ENCODE data around the gene ATP9A.

ATP9A gene

GRCh38 chr20:51729771-51730170 lies 38.4 kb downstream of the ATP9A start:
- no peak overlapping the region for H2AK5ac ChIP-seq (ENCODE audit: low read length)
- peaks cover 0 to 2% of the 10 kb centered on the region in 2 experiments for H3K36me3 ChIP-seq (ENCODE audit: control insufficient read depth in 1 of 2, insufficient read depth in 2 of 2, low read length in 2 of 2)
- no CpG with 5 or more reads among the region's 13 CpGs for WGBS (ENCODE audit: extremely low coverage, insufficient coverage, insufficient read length)
- H3K18ac ChIP-seq (ENCODE audit: low read length): no peak overlapping the region
- no peak overlapping the region for H3K23ac ChIP-seq (ENCODE audit: low read length)
- H3K79me2 ChIP-seq (ENCODE audit: control insufficient read depth, insufficient read depth, low read length, poor library complexity): no peaks in the 10 kb centered on the region
- no peak overlapping the region for H2BK12ac ChIP-seq (ENCODE audit: low read length)
- no peak overlapping the region for H4K8ac ChIP-seq (ENCODE audit: low read depth, low read length)
- no peaks in the 10 kb centered on the region for H3K27me3 ChIP-seq (ENCODE audit: insufficient read depth, low read length)
- no peaks in the 10 kb centered on the region for H3K79me1 ChIP-seq (ENCODE audit: low read length)
- DNase-seq: no peak
- no peak overlapping the region for H3K4me2 ChIP-seq (ENCODE audit: low read length)
- no peak overlapping the region for H4K91ac ChIP-seq (ENCODE audit: low read depth, low read length)
- H4K12ac ChIP-seq (ENCODE audit: low read depth, low read length): no peak overlapping the region
- no peak overlapping the region for H3K9ac ChIP-seq (ENCODE audit: low read length)
- peaks cover 2% of the 10 kb centered on the region for H3K9me3 ChIP-seq (ENCODE audit: insufficient read depth, low read depth, low read length)
- no peak overlapping the region for H3K27ac ChIP-seq (ENCODE audit: low read depth, low read length)
- H3K4ac ChIP-seq (ENCODE audit: low read depth, low read length): no peak overlapping the region
- H3K4me3 ChIP-seq (ENCODE audit: low read depth, low read length): no peak overlapping the region
- H3K14ac ChIP-seq (ENCODE audit: low read length): no peak overlapping the region
- no peaks in the 10 kb centered on the region for H3K4me1 ChIP-seq (ENCODE audit: control insufficient read depth in 1 of 2, insufficient read depth in 2 of 2, low read length in 2 of 2)
- H2BK120ac ChIP-seq (ENCODE audit: insufficient read depth, low read length, poor library complexity): no peak overlapping the region
- no peak overlapping the region for H2BK5ac ChIP-seq (ENCODE audit: low read depth, low read length, poor library complexity)
- no peak overlapping the region for H2AFZ ChIP-seq (ENCODE audit: insufficient read depth, low read length, poor library complexity)

- Histone ChIP-seq H3K79me1 (ENCODE audit: low read length) (no peaks in the 10 kb centered on the region), H2BK5ac (ENCODE audit: low read depth, low read length, poor library complexity) (no peak overlapping the region), H3K79me2 (ENCODE audit: control insufficient read depth, insufficient read depth, low read length, poor library complexity) (no peaks in the 10 kb centered on the region), H2BK12ac (ENCODE audit: low read length) (no peak overlapping the region), H4K91ac (ENCODE audit: low read depth, low read length) (no peak overlapping the region), H3K27me3 (ENCODE audit: insufficient read depth, low read length) (no peaks in the 10 kb centered on the region), H3K4me1 (ENCODE audit: control insufficient read depth in 1 of 2, insufficient read depth in 2 of 2, low read length in 2 of 2) (no peaks in the 10 kb centered on the region), H3K14ac (ENCODE audit: low read length) (no peak overlapping the region), H2AFZ (ENCODE audit: insufficient read depth, low read length, poor library complexity) (no peak overlapping the region), H3K9ac (ENCODE audit: low read length) (no peak overlapping the region), H2BK120ac (ENCODE audit: insufficient read depth, low read length, poor library complexity) (no peak overlapping the region), H3K18ac (ENCODE audit: low read length) (no peak overlapping the region), H3K23ac (ENCODE audit: low read length) (no peak overlapping the region), H3K36me3 (ENCODE audit: control insufficient read depth in 1 of 2, insufficient read depth in 2 of 2, low read length in 2 of 2) (peaks cover 0 to 2% of the 10 kb centered on the region in 2 experiments), H3K27ac (ENCODE audit: low read depth, low read length) (no peak overlapping the region), H4K8ac (ENCODE audit: low read depth, low read length) (no peak overlapping the region), H3K4me2 (ENCODE audit: low read length) (no peak overlapping the region), H3K4me3 (ENCODE audit: low read depth, low read length) (no peak overlapping the region), H3K9me3 (ENCODE audit: insufficient read depth, low read depth, low read length) (peaks cover 2% of the 10 kb centered on the region), H2AK5ac (ENCODE audit: low read length) (no peak overlapping the region), H4K12ac (ENCODE audit: low read depth, low read length) (no peak overlapping the region), H3K4ac (ENCODE audit: low read depth, low read length) (no peak overlapping the region)
- no peak for DNase-seq
- WGBS (ENCODE audit: extremely low coverage, insufficient coverage, insufficient read length): no CpG with 5 or more reads among the region's 1 CpG
Observed at GRCh38 chr20:51728737-51729136, 39.5 kb downstream of the ATP9A start.

- DNase-seq: no peak
Observed at GRCh38 chr20:51727872-51728271, 40.3 kb downstream of the ATP9A start.

GRCh38 chr20:51725584-51726176 lies 42.5 kb downstream of the ATP9A start:
- Histone ChIP-seq H3K14ac (ENCODE audit: low read length) (no peak overlapping the region), H4K8ac (ENCODE audit: low read depth, low read length) (no peak overlapping the region), H3K4me1 (ENCODE audit: control insufficient read depth in 1 of 2, insufficient read depth in 2 of 2, low read length in 2 of 2) (no peaks in the 10 kb centered on the region), H3K27ac (ENCODE audit: low read depth, low read length) (no peak overlapping the region), H4K91ac (ENCODE audit: low read depth, low read length) (no peak overlapping the region), H3K36me3 (ENCODE audit: control insufficient read depth in 1 of 2, insufficient read depth in 2 of 2, low read length in 2 of 2) (peaks cover 0 to 4% of the 10 kb centered on the region in 2 experiments), H3K23ac (ENCODE audit: low read length) (no peak overlapping the region), H2BK12ac (ENCODE audit: low read length) (no peak overlapping the region), H3K4me2 (ENCODE audit: low read length) (no peak overlapping the region), H3K9ac (ENCODE audit: low read length) (no peak overlapping the region), H3K9me3 (ENCODE audit: insufficient read depth, low read depth, low read length) (peaks cover 2% of the 10 kb centered on the region), H3K18ac (ENCODE audit: low read length) (no peak overlapping the region), H2AFZ (ENCODE audit: insufficient read depth, low read length, poor library complexity) (no peak overlapping the region), H4K12ac (ENCODE audit: low read depth, low read length) (no peak overlapping the region), H3K79me1 (ENCODE audit: low read length) (no peaks in the 10 kb centered on the region), H3K4ac (ENCODE audit: low read depth, low read length) (no peak overlapping the region), H3K27me3 (ENCODE audit: insufficient read depth, low read length) (no peaks in the 10 kb centered on the region), H3K4me3 (ENCODE audit: low read depth, low read length) (no peak overlapping the region), H2BK120ac (ENCODE audit: insufficient read depth, low read length, poor library complexity) (no peak overlapping the region), H2BK5ac (ENCODE audit: low read depth, low read length, poor library complexity) (no peak overlapping the region), H2AK5ac (ENCODE audit: low read length) (no peak overlapping the region), H3K79me2 (ENCODE audit: control insufficient read depth, insufficient read depth, low read length, poor library complexity) (no peaks in the 10 kb centered on the region)
- no CpG with 5 or more reads among the region's 13 CpGs for WGBS (ENCODE audit: extremely low coverage, insufficient coverage, insufficient read length)
- peak; percentile 54 to 92 for DNase-seq

More at GRCh38 chr20:51727872-51728271, 40.3 kb downstream of the ATP9A start:
- Histone ChIP-seq H4K91ac (ENCODE audit: low read depth, low read length) (no peak overlapping the region), H3K4me3 (ENCODE audit: low read depth, low read length) (no peak overlapping the region), H3K9ac (ENCODE audit: low read length) (no peak overlapping the region), H3K23ac (ENCODE audit: low read length) (no peak overlapping the region), H3K36me3 (ENCODE audit: control insufficient read depth in 1 of 2, insufficient read depth in 2 of 2, low read length in 2 of 2) (peaks cover 0 to 4% of the 10 kb centered on the region in 2 experiments), H3K18ac (ENCODE audit: low read length) (no peak overlapping the region), H4K8ac (ENCODE audit: low read depth, low read length) (no peak overlapping the region), H2BK120ac (ENCODE audit: insufficient read depth, low read length, poor library complexity) (no peak overlapping the region), H2BK12ac (ENCODE audit: low read length) (no peak overlapping the region), H2AFZ (ENCODE audit: insufficient read depth, low read length, poor library complexity) (no peak overlapping the region), H3K27ac (ENCODE audit: low read depth, low read length) (no peak overlapping the region), H3K4me1 (ENCODE audit: control insufficient read depth in 1 of 2, insufficient read depth in 2 of 2, low read length in 2 of 2) (no peaks in the 10 kb centered on the region), H3K14ac (ENCODE audit: low read length) (no peak overlapping the region), H3K4ac (ENCODE audit: low read depth, low read length) (no peak overlapping the region), H3K4me2 (ENCODE audit: low read length) (no peak overlapping the region), H2AK5ac (ENCODE audit: low read length) (no peak overlapping the region), H3K27me3 (ENCODE audit: insufficient read depth, low read length) (no peaks in the 10 kb centered on the region), H3K79me2 (ENCODE audit: control insufficient read depth, insufficient read depth, low read length, poor library complexity) (no peaks in the 10 kb centered on the region), H4K12ac (ENCODE audit: low read depth, low read length) (no peak overlapping the region), H2BK5ac (ENCODE audit: low read depth, low read length, poor library complexity) (no peak overlapping the region), H3K9me3 (ENCODE audit: insufficient read depth, low read depth, low read length) (peaks cover 2% of the 10 kb centered on the region), H3K79me1 (ENCODE audit: low read length) (no peaks in the 10 kb centered on the region)
- WGBS (ENCODE audit: extremely low coverage, insufficient coverage, insufficient read length): no CpG with 5 or more reads among the region's 5 CpGs
